Kidney epithelial cell (primary cell): ENCODE data around the gene TRIM6. TPM values are rescaled to one million over a fixed set of nuclear protein-coding genes. Genes with fewer than 3 reads are reported as not detected.
"Not testable (repeated sequence)": the region's sequence is repeated elsewhere in the genome, so short reads cannot be mapped to it uniquely, and the experiment has no call there.

ENCODE experiments used
- DNase-seq: peaks from one replicate; pipeline ENCODE4 v3.0.0-alpha.2; 2010; ENCODE audit warnings: low read depth
- H3K27me3 ChIP-seq: 2 replicates; pipeline ENCODE4 v1.6.0; 2011; ENCODE audit warnings: low read length; ENCODE audit not compliant: control insufficient read depth, insufficient read depth
- H3K36me3 ChIP-seq: 2 replicates; pipeline ENCODE4 v1.5.1; 2011; ENCODE audit warnings: low read length; ENCODE audit not compliant: control insufficient read depth, insufficient read depth
- H3K4me3 ChIP-seq: 2 replicates; pipeline ENCODE4 v1.5.1; 2011; ENCODE audit warnings: low read depth, mild to moderate bottlenecking, control low read depth, low read length
- total RNA-seq: library from RNA; depleted of rRNA; stranded (reverse); fragments of >200 nt; gene quantifications from 2 replicates; pipeline ENCODE4 v1.2.3, GENCODE V29; 2015
- TF ChIP-seq, protein P1 (sequence below): IDR thresholded peaks from 2 replicates; pipeline ENCODE4 v1.5.1; 2011; ENCODE audit warnings: mild to moderate bottlenecking, moderate library complexity, low read length, control low read depth, inconsistent platforms; ENCODE audit not compliant: insufficient read depth, poor library complexity, severe bottlenecking

Gene TRIM6
- total RNA-seq, 1 donor from 2014 or later, result 3.4 TPM

- no peaks in the 10 kb centered on the region for H3K27me3 ChIP-seq
- no peak overlapping the region for H3K4me3 ChIP-seq
- H3K36me3 ChIP-seq, result no peaks in the 10 kb centered on the region
- DNase-seq, result no peak
- TF ChIP-seq, protein P1, sequence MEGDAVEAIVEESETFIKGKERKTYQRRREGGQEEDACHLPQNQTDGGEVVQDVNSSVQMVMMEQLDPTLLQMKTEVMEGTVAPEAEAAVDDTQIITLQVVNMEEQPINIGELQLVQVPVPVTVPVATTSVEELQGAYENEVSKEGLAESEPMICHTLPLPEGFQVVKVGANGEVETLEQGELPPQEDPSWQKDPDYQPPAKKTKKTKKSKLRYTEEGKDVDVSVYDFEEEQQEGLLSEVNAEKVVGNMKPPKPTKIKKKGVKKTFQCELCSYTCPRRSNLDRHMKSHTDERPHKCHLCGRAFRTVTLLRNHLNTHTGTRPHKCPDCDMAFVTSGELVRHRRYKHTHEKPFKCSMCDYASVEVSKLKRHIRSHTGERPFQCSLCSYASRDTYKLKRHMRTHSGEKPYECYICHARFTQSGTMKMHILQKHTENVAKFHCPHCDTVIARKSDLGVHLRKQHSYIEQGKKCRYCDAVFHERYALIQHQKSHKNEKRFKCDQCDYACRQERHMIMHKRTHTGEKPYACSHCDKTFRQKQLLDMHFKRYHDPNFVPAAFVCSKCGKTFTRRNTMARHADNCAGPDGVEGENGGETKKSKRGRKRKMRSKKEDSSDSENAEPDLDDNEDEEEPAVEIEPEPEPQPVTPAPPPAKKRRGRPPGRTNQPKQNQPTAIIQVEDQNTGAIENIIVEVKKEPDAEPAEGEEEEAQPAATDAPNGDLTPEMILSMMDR, result no peak
Measured at GRCh38 chr11:5577101-5577500, 19.3 kb upstream of the TRIM6 start.

DNA sequence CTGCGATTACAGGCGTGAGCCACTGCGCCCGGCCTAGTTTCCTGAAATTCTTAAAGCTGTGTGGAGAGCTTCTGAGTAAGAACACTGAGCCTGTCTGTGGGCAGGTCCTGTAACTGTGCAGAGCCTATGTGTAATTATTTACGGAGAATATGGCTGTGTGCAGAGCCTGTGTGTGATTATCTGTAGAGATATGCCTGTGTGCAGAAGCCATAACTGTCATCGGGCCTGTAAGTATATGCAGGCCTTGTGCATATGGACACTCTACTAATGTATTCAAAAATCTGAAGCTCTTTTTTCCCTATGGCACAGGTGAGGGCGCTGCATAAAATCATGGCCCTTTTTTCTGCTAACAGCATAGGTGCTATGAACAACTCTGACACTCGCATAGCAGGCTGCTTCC is 15.9 kb upstream of the TRIM6 start, which contains the start of gene OR52B6:
Gene OR52B6 (plus strand): TSS at position 301 of the 400 bp plus-strand sequence. CDS start 0 bp downstream, at position 301.
- no peaks in the 10 kb centered on the region for H3K27me3 ChIP-seq
- no peaks in the 10 kb centered on the region for H3K36me3 ChIP-seq
- DNase-seq, result no peak
- H3K4me3 ChIP-seq, result no peak within 1 kb of the TSS
- TF ChIP-seq, protein P1, result no peak

DNA sequence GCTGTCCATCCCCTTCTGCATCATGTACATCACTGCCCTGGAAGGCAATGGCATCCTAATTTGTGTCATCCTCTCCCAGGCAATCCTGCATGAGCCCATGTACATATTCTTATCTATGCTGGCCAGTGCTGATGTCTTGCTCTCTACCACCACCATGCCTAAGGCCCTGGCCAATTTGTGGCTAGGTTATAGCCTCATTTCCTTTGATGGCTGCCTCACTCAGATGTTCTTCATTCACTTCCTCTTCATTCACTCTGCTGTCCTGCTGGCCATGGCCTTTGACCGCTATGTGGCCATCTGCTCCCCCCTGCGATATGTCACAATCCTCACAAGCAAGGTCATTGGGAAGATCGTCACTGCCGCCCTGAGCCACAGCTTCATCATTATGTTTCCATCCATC is 15.4 kb upstream of the TRIM6 start:
- TF ChIP-seq, protein P1, result no peak
- no peaks in the 10 kb centered on the region for H3K36me3 ChIP-seq
- H3K27me3 ChIP-seq, result no peaks in the 10 kb centered on the region
- no peak overlapping the region for H3K4me3 ChIP-seq
- DNase-seq, result no peak

GRCh38 chr11:5584458-5584857 is 12.0 kb upstream of the TRIM6 start:
- not testable (repeated sequence) for H3K36me3 ChIP-seq, H3K4me3 ChIP-seq, DNase-seq, H3K27me3 ChIP-seq

DNA sequence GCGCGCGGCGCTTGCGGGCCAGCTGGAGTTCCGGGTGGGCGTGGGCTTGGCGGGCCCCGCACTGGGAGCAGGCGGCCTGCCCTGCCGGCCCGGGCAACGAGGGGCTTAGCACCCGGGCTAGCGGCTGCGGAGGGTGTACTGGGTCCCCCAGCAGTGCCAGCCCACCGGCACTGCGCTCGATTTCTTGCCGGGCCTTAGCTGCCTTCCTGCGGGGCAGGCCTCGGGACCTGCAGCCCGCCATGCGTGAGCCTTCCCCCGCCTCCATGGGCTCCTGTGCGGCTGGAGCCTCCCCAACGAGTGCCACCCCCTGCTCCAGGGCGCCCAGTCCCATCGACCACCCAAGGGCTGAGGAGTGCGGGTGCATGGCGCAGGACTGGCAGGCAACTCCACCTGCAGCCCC is 6.5 kb upstream of the TRIM6 start:
- not testable (repeated sequence) for H3K36me3 ChIP-seq, DNase-seq, H3K4me3 ChIP-seq, H3K27me3 ChIP-seq

- no peak overlapping the region for H3K4me3 ChIP-seq
- TF ChIP-seq, protein P1, result no peak
- no peak for DNase-seq
Measured at GRCh38 chr11:5591613-5592012, 4.8 kb upstream of the TRIM6 start.

GRCh38 chr11:5592615-5593014 is 3.8 kb upstream of the TRIM6 start:
- DNase-seq, result no peak
- no peaks in the 10 kb centered on the region for H3K27me3 ChIP-seq
- H3K4me3 ChIP-seq, result no peak overlapping the region
- TF ChIP-seq, protein P1, result no peak
- H3K36me3 ChIP-seq, result no peaks in the 10 kb centered on the region

More at GRCh38 chr11:5591613-5592012, 4.8 kb upstream of the TRIM6 start:
- H3K27me3 ChIP-seq, result no peaks in the 10 kb centered on the region
- no peaks in the 10 kb centered on the region for H3K36me3 ChIP-seq
